GM11168 (cell line): ENCODE measurements around the gene SAMD5.

Experiments used
- in situ Hi-C: fragments of 300-500 bp; cut with MboI; formaldehyde crosslinking; loops from one replicate; pipeline ENCODE4 v1.12.0; 2022; ENCODE audit warnings: low sequenced_read_pairs; ENCODE audit not compliant: unreplicated experiment

SAMD5 gene

GRCh38 chr6:147561726-147562125 is 53.2 kb downstream of the SAMD5 start:
- in situ Hi-C loops, result no loop called here

GRCh38 chr6:147563472-147563871 is 55.0 kb downstream of the SAMD5 start:
- in situ Hi-C loops, result no loop called here

- in situ Hi-C loops, result no loop called here
These were observed 56.1 kb downstream of the SAMD5 start for GRCh38 chr6:147564556-147564955.

- in situ Hi-C loops, result no loop called here
These were observed 57.9 kb downstream of the SAMD5 start for GRCh38 chr6:147566244-147566898.

GRCh38 chr6:147567141-147567805 is 58.8 kb downstream of the SAMD5 start:
- in situ Hi-C loops, result no loop called here

- in situ Hi-C loops, result no loop called here
These were observed 61.3 kb downstream of the SAMD5 start for GRCh38 chr6:147569788-147570187.

- in situ Hi-C loops, result no loop called here
These were observed 62.2 kb downstream of the SAMD5 start for GRCh38 chr6:147570681-147571080.

GRCh38 chr6:147577488-147577887 is 69.0 kb downstream of the SAMD5 start:
- in situ Hi-C loops, result no loop called here

- in situ Hi-C loops, result no loop called here
These were observed 69.7 kb downstream of the SAMD5 start for GRCh38 chr6:147578159-147578558.

GRCh38 chr6:147578883-147579282 is 70.4 kb downstream of the SAMD5 start:
- in situ Hi-C loops, result no loop called here

- in situ Hi-C loops, result no loop called here
These were observed 71.2 kb downstream of the SAMD5 start for GRCh38 chr6:147579667-147580066.

GRCh38 chr6:147582991-147583390 is 74.5 kb downstream of the SAMD5 start:
- in situ Hi-C loops, result no loop called here

- in situ Hi-C loops, result no loop called here
These were observed 76.8 kb downstream of the SAMD5 start for GRCh38 chr6:147585256-147585655.

- in situ Hi-C loops, result no loop called here
These were observed 77.6 kb downstream of the SAMD5 start for GRCh38 chr6:147586044-147586443.

- in situ Hi-C loops, result no loop called here
These were observed 79.4 kb downstream of the SAMD5 start for GRCh38 chr6:147587907-147588306.

- in situ Hi-C loops, result no loop called here
These were observed 80.0 kb downstream of the SAMD5 start for GRCh38 chr6:147588469-147588868.

GRCh38 chr6:147589739-147590250 is 81.3 kb downstream of the SAMD5 start:
- in situ Hi-C loops, result no loop called here

- in situ Hi-C loops, result no loop called here
These were observed 87.5 kb downstream of the SAMD5 start for GRCh38 chr6:147595961-147596360.

GRCh38 chr6:147603392-147604081 is 95.0 kb downstream of the SAMD5 start:
- in situ Hi-C loops, result no loop called here

- in situ Hi-C loops, result no loop called here
These were observed 95.9 kb downstream of the SAMD5 start for GRCh38 chr6:147604373-147604772.

- in situ Hi-C loops, result no loop called here
These were observed 103.5 kb downstream of the SAMD5 start for GRCh38 chr6:147611992-147612391.
